ENCODE data around the gene CSF2RB.
A peak's percentile ranks its signal among the peaks of the same experiment; 100 is the strongest.

Gene CSF2RB

DNA sequence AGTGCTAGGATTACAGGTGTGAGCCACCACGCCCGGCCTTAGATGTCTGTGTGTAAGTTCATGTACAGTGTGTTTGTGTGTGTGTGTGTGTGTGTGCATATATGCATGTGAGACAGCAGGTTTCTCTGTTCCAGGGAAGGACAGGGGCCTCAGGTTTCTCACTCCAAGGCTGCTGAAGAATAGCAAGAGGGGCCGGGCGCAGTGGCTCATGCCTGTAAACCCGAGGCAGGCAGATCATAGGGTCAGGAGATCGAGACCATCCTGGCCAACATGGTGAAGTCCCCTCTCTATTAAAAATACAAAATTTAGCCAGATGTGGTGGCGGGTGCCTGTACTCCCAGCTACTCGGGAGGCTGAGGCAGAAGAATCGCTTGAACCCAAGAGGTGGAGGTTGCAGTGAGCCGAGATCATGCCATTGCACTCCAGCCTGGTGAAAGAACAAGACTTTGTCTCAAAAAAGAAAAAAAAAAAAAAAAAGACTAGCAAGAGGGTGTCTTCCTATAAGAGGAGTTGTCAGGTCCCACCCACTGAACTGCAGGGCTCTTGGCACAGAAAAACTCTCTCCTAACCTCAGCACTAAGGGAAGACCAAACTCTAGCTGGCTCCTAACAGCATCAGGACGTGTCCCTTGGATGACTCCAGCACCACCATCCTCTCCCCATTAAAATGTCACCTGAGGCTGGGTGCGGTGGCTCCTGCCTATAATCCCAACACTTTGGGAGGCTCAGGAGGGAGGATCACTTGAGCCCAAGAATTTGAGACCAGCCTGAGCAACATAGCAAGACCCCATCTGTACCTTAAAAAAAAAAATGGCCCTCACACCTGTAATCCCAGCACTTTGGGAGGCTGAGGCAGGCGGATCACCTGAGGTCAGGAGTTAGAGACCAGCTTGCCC lies 65.8 kb downstream of the CSF2RB start:
- DNase-seq, result no peak
- no peak overlapping the region for H3K4me3 ChIP-seq
- intact Hi-C loops (cut with DNase I; ENCODE audit: low total_unique reads), result loop anchor here (5.0 kb wide), 1 partner anchor 122 kb away; no protein-coding TSS in a partner anchor
- TF ChIP-seq CTCF (IDR thresholded peaks at IDR 0.05), result no peak
- no peaks in the 10 kb centered on the region for H3K36me3 ChIP-seq
- no peaks in the 10 kb centered on the region for H3K9me3 ChIP-seq
- H3K27me3 ChIP-seq, result peaks cover 0 to 44% of the 10 kb centered on the region in 2 donors
- no peak overlapping the region for H3K27ac ChIP-seq
- H3K4me1 ChIP-seq, result peaks cover 0 to 6% (median 4%) of the 10 kb centered on the region in 4 donors

- no peak for TF ChIP-seq CTCF (IDR thresholded peaks at IDR 0.05)
- Histone ChIP-seq H3K4me1 (peaks cover 0 to 6% (median 4%) of the 10 kb centered on the region in 4 donors), H3K4me3 (no peak overlapping the region), H3K36me3 (no peaks in the 10 kb centered on the region), H3K27ac (no peak overlapping the region), H3K9me3 (peaks cover 3 to 8% (median 6%) of the 10 kb centered on the region in 3 donors), H3K27me3 (peaks cover 0 to 48% of the 10 kb centered on the region in 2 donors)
- DNase-seq, result no peak
- intact Hi-C loops (cut with DNase I; ENCODE audit: low total_unique reads), result loop anchor here (5.0 kb wide), 1 partner anchor 204 kb away; the partner anchor contains the start of gene IFT27
Measured at GRCh38 chr22:36981247-36981775, 67.9 kb downstream of the CSF2RB start.

DNA sequence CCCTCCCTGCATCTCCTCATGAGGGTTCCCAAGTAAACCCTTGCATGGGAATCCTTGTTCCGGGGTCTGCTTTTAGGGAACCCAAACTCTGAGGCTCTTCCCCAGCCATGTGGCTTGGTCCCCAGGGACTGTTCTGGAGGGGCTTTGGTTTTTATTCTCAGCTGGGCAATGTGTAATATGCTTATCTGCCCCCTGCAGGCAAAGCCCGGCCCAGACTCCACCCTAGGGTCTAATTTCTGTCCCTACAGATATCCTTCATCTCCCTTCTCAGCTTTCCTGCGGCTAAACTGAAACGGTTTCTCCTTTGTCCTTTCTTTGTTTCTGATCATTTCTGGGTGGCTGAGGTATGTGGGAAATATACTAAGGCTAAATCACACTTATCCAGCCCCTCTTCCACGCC lies 68.7 kb downstream of the CSF2RB start:
- DNase-seq, result no peak
- Histone ChIP-seq H3K36me3 (no peaks in the 10 kb centered on the region), H3K9me3 (peaks cover 3 to 10% (median 9%) of the 10 kb centered on the region in 3 donors), H3K27ac (no peak overlapping the region), H3K4me3 (no peak overlapping the region), H3K27me3 (peaks cover 0 to 47% of the 10 kb centered on the region in 2 donors), H3K4me1 (peaks cover 0 to 6% (median 4%) of the 10 kb centered on the region in 4 donors)
- TF ChIP-seq CTCF (IDR thresholded peaks at IDR 0.05), result no peak
- intact Hi-C loops (cut with DNase I; ENCODE audit: low total_unique reads), result loop anchor here (5.0 kb wide), 1 partner anchor 205 kb away; the partner anchor contains the start of gene IFT27

- Histone ChIP-seq H3K9me3 (peaks cover 3 to 10% (median 9%) of the 10 kb centered on the region in 3 donors), H3K36me3 (no peaks in the 10 kb centered on the region), H3K4me3 (no peak overlapping the region), H3K27me3 (peaks cover 0 to 60% of the 10 kb centered on the region in 2 donors), H3K27ac (no peak overlapping the region), H3K4me1 (no peaks in the 10 kb centered on the region)
- no peak for DNase-seq
- no peak for TF ChIP-seq CTCF (IDR thresholded peaks at IDR 0.05)
- intact Hi-C loops (cut with DNase I; ENCODE audit: low total_unique reads), result no loop called here
Measured at GRCh38 chr22:36985211-36985889, 71.9 kb downstream of the CSF2RB start.

GRCh38 chr22:36986242-36986821 lies 72.9 kb downstream of the CSF2RB start:
- Histone ChIP-seq H3K27ac (no peak overlapping the region), H3K36me3 (no peaks in the 10 kb centered on the region)
- intact Hi-C loops (cut with DNase I; ENCODE audit: low total_unique reads), result no loop called here

More at GRCh38 chr22:36986242-36986821, 72.9 kb downstream of the CSF2RB start:
- H3K4me1 ChIP-seq, result no peaks in the 10 kb centered on the region
- H3K4me3 ChIP-seq, result no peak overlapping the region
- DNase-seq, result no peak
- H3K27me3 ChIP-seq, result peaks cover 0 to 61% of the 10 kb centered on the region in 2 donors
- H3K9me3 ChIP-seq, result peaks cover 3 to 10% (median 9%) of the 10 kb centered on the region in 3 donors
- TF ChIP-seq CTCF (IDR thresholded peaks at IDR 0.05), result peak; percentile 7 to 23
